NCI-H1048 (cell line): ENCODE data around the gene SMARCD1.

Source experiments
- DNase-seq: peaks from one replicate; lab custom pipeline; 2025; lab: John Stamatoyannopoulos, UW

The SMARCD1 gene

DNA sequence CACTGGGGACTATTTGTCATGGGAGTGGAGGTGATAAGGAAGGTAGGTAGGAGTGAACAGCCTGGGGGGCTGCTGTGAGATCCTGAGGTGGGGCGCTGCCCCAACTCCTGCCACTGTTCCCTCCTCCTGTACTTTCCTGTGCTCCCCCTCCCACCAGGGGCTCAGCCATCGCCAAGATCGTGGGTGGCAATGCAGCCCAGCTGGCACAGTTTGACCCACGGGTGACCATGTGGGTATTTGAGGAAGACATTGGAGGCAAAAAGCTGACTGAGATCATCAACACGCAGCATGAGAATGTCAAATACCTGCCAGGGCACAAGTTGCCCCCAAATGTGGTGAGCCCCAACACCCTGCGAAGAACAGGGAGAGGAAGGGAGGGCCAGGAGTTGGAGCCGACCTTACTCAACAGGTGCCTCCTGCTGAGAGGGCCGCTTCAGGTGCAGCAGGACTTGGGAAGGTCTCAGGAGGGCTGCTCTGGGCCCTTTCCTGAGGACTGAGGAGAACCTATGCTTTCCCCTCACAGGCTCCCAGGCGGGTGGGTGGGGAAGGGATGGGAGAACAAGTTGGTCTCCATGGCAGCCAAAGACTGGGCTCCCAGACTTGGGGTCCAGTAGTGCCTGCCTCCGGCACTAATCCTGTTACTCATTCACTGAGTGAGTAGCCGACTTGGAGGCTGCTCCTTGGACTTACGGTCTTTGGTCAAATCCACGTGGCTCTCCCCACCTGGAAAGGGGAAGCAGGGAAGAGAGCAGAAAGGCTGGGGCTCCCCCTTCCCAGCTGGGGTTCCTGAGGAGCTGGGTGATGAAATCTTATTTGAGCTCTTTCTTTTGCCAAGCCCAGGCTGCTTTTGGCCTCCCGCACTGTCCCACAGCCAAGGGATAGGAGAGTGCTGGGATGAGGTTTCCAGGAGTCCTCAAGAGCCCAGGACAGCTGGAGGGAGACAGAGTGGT is 19.6 kb downstream of the SMARCD1 start:
- no peak for DNase-seq

DNA sequence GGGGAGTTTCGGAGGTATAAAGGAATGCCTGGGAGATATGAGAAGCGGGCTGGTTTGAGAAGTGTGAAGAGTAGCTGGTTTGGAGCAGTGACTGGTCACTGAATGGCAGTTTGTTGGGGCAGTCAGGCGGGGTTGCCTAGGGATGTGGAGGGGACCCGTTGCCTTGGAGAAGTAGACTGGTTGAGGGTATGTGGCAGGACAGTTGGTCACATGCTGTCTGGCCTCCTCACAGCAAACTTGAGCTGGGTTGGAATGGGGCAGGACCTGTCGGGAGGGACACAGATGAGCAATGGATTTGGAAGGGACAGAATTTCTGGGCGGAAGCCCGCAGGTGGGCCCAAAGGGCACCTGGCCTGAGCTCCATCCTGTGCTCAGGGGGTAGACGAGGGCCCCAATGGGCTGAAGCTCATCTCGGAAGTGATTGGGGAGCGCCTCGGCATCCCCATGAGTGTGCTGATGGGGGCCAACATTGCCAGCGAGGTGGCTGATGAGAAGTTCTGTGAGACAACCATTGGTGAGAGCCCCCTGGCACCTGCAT is 20.8 kb downstream of the SMARCD1 start:
- no peak for DNase-seq

DNA sequence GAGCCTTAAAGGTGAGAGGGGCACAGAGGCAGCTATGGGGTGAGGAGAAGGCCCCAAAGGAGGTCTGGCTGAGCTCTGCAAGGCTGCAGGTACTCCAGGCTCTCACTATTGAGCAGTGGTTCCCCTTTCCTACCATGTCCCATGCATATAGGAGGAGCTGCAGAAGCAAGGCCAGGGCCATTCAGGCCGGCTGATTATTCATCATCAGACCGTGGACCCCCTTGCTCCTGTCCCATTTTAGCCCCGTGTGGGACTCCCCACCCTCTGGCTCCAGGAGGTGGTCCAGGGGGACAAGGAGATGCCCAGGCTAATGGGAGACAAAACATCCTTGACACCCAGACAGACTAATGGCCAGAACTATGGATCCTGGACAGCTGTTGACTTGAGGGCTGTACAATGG is 21.8 kb downstream of the SMARCD1 start:
- no peak for DNase-seq

DNA sequence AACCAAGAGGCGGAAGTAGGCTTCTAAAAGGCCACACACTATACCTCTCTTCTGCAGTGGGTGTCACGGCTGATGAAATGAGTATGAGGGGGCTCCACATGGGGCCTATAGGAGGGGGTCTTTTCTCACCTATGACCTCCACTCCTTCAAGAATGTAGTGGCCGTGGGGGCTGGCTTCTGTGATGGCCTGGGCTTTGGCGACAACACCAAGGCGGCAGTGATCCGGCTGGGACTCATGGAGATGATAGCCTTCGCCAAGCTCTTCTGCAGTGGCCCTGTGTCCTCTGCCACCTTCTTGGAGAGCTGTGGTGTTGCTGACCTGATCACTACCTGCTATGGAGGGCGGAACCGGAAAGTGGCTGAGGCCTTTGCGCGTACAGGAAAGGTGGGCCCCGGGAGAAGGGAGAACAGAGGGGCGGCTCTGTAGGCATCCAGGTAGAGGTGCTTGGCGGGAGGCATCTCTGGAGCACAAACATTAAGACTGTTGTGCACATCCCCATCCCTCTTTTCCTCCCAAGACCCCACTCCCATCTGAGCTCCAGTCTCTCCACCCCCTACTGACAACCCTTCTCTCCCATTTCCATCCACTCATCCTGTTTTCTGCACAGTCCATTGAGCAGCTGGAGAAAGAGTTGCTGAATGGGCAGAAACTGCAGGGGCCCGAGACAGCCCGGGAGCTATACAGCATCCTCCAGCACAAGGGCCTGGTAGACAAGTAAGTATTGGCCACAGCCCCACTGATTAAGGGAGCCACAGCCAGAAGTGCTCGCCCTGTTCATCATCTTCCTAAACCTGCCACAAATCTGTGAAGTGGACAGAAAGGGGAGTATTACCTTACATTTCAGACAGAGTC is 22.5 kb downstream of the SMARCD1 start:
- no peak for DNase-seq

DNA sequence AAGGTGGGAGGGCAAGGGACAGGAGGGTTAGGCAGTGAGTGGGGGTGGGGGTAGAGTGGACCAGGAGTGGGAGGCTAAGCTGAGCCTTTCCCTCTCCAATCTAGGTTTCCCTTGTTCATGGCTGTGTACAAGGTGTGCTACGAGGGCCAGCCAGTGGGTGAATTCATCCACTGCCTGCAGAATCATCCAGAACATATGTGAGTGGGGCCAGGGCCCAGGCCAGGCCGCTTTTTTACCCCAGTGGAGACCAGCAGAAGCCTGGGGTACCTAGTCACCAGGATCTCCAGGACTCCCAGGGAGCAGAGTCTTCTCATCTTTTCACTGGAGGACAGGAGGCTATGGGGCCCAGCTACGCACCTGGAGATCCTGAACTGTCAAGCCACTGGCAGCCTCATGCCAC is 24.2 kb downstream of the SMARCD1 start:
- no peak for DNase-seq

DNA sequence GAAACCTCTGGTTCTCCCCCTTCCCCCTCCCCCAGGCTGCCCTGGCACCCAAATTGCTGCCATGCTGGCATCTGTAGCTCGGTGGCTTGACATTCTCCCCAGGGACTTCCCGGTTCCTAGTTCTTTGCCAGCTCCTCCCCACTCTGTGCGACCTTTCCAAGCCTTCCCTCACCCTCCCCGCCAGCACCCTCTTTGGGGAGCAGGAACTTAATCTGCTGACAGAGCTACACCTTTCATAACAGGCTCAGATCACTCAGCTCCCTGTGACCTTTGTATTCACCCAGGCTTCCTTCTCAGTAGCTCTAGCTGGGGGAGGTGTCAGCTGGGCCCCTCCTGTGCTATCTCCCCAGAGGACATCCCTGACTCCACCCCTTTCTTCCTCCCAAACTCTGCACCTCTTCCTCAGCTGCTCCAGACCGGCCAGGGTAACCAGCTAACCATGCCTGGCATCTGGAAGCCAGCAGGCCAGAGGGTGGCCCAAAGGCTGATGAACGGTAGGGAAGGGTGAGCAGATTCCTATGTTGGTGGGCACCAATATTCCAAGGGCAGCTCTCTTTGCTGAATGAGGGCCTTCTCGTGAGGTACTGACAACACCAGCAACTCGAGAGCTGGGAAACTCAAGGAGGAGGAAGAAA is 25.1 kb downstream of the SMARCD1 start:
- no peak for DNase-seq

DNA sequence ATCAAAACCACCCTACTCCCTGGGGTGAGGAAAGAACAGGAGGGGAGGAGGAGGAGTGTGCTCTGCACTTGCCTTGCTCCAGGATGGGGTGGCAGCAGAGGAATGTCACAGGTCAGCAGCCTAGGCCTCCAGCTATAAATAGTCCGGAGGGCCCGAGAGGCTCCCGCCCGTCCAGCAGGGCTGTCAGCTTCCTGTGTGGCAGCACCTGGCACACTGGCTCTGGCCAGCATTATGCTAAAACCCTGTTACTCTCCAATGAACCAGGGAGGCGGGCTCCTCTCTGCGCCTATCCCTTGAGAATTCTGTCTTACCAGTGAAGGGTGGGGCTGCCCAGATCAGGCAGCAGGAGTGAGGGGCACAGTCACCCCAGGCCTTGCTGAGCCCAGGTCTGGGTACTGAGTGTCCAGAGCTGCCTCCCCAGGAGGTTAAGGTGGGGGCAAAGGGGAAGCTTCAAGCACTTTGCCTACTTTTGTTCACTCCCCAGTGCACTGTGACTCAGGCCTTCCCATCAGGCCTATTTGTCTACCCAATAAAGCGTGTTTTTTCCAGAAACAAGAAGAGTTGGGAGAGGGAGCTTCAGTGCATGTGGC is 25.7 kb downstream of the SMARCD1 start:
- DNase-seq, result no peak

DNA sequence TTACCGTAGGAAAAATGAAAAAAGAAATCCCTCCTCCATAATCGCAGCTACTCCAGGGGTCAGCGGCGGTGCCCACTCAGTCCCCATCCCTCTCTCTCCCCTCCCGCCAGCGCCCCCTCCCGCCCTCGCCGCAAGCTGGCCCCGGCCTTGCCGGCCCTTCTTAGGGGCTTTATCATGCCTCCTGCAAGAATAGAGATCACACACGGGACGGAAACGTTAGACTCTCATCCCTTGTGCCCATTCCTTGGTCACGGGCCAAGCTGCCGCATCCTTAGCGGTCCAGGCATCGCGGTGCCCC is 26.2 kb downstream of the SMARCD1 start:
- no peak for DNase-seq

DNA sequence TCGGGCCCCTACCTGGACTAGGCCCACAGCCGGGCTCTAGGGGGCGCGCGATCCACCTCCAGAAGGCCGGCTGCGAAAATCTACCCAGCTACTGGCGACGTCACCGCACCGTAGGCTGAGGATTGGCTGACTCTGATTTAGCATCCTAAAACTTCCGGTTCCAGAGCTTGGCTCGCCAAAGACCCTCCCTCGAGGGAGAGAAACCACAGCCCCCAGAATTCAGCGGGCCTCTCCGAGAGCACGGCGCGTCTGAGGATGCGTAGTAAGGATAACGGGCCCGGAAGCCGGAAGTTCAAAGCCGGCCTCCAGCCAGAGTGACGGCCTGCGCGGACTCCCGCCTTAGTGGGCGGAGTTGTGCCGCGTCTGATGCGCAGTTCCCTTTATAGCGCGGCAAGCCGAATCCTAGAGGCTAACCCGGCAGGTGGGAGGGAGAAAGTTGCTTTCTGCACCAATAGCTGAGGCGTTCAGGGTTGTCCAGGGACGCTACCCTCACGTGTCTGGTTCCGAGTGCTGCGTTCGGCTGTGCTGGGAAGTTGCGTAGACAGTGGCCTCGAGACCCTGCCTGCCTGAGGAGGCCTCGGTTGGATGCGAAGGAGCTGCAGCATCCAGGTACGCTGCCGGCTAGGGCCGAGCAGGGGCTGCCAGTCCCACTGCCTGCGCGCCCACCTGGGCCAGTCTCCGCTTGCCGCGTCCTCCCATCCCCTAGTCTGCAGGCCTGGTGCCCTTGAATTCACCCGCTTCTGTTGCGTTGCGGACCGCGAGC is 26.7 kb downstream of the SMARCD1 start, which contains the start of gene COX14:
TSS of gene COX14 (plus strand) at position 544 of the 763 bp plus-strand sequence. CDS start 7,808 bp downstream, outside the sequence.
- peak; percentile 97 for DNase-seq

DNA sequence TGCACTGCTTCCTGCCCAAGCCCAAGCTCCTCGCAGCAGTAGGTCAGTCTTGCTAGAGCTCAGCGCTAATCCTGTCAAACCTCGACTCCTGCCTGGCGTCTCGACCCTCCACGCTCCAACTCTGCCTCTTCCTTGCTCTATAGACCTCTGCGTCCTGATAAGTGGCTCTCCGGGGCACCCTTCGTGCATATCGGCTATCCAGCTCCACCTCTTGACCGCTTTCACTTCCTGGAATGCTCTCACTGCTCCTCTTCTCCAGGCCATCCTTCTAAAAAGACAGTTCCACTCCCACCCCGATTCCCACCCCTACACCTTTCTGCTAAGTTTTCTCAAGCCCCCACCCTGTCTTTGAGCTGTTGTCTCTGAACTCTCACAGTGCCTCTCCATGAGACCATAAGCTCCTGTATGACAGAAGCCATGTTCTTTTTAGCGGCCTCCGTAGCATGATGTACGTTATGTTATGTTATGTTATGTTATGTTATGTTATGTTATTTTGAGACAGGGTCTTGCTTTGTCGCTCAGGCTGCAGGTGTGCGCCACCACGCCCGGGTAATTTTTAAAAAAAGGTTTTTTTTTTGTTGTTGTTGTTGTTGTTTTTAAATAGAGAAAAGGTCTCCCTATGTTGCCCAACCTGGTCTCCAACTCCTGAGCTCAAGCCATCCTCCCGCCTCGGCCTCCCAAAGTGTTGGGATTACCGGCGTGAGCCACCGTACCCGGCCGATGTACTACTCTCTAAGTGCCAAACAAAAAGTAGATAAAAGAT is 27.5 kb downstream of the SMARCD1 start:
- DNase-seq, result no peak

DNA sequence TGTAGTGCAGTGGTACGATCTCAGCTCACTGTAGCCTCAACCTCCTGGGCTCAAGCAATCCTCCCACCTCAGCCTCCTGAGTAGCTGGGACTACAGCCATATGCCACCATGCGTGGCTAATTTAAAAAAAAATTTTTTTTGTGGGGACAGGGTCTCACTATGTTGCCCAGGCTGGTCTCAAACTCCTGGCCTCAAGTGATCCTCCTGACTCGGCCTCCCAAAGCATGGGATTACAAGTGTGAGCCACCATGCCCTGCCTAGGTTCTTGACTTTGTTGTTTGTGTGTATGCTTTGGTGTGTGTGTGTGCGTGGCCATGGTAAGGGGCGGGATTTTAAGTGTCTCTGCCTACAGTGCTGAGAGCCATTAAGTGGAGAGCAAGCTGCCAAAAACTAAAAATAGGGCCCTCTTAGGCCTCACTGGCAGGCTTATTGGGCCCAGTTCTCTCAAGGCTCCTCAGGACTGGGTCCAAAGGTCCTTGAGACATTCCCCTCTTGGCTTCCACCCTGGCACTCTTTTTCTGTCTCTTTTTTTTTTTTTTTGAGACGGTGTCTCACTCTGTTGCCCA is 32.0 kb downstream of the SMARCD1 start:
- DNase-seq, result no peak

DNA sequence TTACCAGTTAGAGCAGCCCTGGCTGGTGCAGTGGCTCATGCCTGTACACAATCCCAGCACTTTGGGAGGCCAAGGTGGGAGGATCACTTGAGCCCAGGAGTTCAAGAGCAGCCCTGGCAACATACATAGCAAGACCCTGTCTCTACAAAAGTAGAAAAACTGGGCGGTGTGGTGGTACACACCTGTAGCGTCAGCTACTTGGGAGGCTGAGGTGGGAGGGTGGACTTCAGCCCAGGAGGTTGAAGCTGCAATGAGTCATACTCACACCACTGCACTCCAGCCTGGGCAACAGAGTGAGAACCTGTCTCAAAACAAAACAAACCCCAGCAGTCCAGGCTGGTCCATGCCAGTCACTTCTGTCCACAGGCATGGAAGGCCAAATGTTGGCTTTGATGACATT is 34.2 kb downstream of the SMARCD1 start:
- no peak for DNase-seq

DNA sequence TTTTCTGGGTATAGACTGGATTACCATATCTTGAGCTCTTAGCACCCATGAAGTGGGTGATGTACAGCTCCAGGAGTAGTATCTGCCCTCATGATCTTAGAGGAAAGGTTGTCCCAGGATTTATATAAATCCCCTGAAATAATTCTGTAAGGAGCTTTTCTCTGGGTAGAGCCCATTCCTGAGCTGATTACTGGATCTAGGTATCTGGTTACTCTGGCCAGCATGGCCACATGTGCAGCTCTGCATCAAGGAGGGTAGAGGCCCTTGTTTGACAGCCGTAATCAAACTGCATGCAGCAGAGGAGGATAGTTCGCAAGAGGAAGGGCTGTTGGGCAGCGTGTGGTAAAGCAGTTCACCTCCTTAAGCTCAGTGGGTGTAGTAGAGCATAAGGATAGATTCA is 35.4 kb downstream of the SMARCD1 start:
- no peak for DNase-seq

DNA sequence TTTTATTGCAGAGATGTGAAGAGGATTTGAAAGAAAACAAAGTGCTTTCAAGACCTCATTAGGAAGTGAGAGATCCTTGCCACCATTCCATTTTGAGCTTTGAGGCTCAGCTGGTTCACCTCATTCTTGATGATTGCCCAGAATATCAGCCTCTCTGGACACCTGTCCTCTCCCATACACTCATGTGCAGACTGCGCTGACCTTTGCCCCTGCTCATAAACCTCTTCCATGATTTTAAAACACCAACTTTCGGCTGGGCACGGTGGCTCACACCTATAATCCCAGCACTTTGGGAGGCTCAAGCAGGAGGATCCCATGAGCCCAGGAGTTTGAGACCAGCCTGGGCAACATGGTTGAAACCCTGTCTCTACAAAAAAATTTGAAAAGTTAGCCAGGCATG is 35.8 kb downstream of the SMARCD1 start:
- DNase-seq, result no peak

DNA sequence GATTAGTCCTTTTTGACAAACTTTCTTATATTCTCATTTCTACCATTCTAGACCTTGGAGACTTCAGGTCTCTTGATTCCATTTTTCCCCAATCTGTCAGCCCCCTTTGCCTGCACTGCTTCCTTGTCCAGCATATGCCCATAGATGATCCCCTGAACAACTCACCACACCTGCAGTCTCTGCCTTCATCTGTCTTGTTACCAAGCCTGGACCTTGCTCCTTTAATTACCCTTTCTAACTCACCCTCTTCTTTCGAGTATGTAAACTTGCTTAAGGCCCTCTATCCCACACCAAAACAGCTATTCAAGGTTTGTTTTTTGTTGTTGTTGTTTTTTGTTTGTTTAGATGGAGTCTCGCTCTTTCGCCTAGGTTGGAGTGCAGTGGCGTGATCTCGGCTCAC is 36.5 kb downstream of the SMARCD1 start:
- DNase-seq, result no peak

DNA sequence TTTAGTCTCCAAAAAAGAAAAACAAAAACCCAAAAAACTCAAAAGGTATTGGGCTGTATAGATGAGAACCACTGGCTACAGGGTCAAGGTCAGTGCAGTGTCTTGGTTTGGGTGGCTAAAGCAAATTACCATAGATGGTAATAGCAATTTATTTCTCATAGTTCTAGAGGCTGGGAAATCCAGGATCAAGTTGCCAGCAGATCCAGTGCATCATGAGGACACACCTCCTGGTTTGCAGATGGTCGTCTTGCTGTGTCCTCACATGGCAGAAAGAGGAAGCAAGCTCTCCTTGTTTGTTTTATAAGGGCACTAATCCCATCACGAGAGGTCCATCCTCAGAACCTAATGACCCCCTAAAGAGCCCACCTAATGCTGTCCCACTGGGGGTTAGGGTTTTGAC is 38.1 kb downstream of the SMARCD1 start:
- no peak for DNase-seq

DNA sequence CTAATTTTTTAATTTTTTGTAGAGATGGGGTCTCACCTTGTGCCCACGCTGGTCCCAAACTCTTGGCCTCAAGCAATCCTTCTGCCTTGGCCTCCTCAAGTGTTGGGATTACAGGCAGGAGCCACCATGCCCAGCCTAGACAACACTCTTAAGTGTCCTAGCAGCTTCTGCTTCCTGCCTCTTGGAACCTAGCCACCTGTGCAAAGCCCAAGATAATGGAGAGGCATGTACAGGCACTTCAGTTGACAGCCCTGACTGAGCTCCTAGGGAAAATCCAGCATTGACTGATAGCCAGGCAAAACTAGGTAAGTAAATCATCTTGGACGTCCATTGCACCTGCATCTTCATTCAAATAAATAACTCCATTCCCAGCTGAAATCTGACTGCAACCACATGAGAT is 42.4 kb downstream of the SMARCD1 start:
- no peak for DNase-seq

DNA sequence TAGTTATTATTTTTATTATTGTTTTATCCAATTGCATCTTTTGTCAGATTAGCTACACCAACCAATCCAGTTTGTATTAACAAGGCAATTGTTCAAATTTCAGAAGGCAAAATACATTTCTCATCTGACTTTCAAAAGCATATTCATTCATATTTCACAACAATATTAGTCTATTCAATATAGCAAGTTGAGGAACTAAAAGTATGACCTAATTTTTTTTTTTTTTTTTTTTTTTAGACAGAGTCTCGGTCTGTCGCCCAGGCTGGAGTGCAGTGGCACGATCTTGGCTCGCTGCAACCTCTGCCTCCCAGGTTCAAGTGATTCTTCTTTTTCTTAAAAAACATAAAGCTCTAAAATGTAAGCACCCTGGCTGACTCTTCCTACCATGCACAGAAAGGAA is 44.1 kb downstream of the SMARCD1 start:
- DNase-seq, result no peak

DNA sequence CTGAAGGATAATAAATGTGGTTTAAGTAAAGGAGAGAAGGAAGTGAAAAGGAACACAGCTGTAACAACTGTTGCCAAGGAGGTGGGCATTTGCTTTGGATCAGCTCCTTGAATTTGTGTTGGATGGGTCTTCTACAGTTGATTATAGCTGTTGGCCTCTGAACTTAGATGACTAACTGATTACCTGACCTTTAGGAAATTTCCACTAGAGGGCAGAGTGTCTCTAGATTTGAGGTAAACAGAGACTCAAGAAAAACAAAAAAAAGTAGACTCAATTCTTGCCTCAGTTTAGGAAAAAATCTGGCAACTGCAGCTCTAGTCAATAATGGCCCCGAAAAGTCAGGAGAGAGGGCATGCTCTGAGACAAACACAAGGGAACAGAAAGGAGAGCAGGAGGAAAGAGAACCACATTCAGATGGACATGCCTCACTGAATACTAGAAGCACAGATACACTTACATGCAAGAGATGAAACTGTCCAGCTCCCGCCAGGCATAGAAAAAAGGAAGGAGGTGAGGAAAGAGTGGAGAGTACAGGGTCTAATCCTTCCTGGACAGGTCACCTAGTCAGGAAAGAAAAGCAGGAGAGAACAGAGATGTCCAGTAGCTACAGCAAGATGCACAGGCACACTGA is 47.5 kb downstream of the SMARCD1 start:
- no peak for DNase-seq

DNA sequence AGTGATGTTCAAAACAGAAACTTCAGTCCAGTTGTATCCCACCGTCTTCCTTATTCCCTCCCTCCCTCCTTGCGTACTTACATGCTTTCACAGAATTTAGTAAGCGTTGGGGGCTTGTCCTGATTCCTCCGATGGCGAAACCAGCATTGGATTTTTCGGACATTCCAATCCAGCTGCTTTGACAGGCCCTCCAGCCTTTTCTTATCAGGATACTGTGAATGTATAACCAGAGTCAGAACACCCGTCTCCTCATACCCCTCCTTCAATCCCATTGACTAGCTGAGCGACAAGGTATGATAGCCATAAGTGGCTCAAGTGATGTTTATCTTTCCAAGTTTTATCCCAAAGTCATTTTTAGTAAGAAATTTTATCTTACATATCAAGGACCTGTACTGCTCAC is 57.9 kb downstream of the SMARCD1 start:
- no peak for DNase-seq
